Large intestine (tissue), 3 donors: ENCODE measurements around the gene SRI. TPM values are rescaled to one million over a fixed set of nuclear protein-coding genes. Genes with fewer than 3 reads are reported as not detected.

ENCODE experiments used
- DNase-seq, 2 donors: peaks; one replicate each; pipeline versions ENCODE4 v3.0.0 to v3.0.0-alpha.2; 2013
- H3K27ac ChIP-seq: one replicate; pipeline ENCODE4 v1.5.1; 2013; ENCODE audit warnings: low read length
- H3K27me3 ChIP-seq: 2 replicates; pipeline ENCODE4 v1.6.1; 2013; ENCODE audit warnings: low read length; ENCODE audit not compliant: control insufficient read depth, insufficient read depth
- H3K36me3 ChIP-seq: 2 replicates; pipeline ENCODE4 v1.6.1; 2013; ENCODE audit warnings: low read length; ENCODE audit not compliant: control insufficient read depth, insufficient read depth
- H3K4me1 ChIP-seq: one replicate; pipeline ENCODE4 v1.6.1; 2013; ENCODE audit warnings: low read length; ENCODE audit not compliant: control insufficient read depth, insufficient read depth
- H3K4me3 ChIP-seq: one replicate; pipeline ENCODE4 v1.5.1; 2013; ENCODE audit warnings: low read length
- H3K9me3 ChIP-seq: one replicate; pipeline ENCODE4 v1.6.1; 2013; ENCODE audit warnings: mild to moderate bottlenecking, low read depth, low read length, moderate library complexity; ENCODE audit not compliant: control insufficient read depth
- WGBS: methylation state at CpG from one replicate; pipeline ENCODE4 v1.1.5; 2013; ENCODE audit warnings: low lambda C conversion rate; ENCODE audit not compliant: insufficient coverage; 5-methylcytosine and 5-hydroxymethylcytosine counted together
- polyA plus RNA-seq: library from polyadenylated mRNA; unstranded; fragments of 120-200 nt; gene quantifications from one replicate; pipeline ENCODE4 v1.2.1, GENCODE V29; 2013

The SRI gene
- polyA plus RNA-seq, 1 donor: 315 TPM

DNA sequence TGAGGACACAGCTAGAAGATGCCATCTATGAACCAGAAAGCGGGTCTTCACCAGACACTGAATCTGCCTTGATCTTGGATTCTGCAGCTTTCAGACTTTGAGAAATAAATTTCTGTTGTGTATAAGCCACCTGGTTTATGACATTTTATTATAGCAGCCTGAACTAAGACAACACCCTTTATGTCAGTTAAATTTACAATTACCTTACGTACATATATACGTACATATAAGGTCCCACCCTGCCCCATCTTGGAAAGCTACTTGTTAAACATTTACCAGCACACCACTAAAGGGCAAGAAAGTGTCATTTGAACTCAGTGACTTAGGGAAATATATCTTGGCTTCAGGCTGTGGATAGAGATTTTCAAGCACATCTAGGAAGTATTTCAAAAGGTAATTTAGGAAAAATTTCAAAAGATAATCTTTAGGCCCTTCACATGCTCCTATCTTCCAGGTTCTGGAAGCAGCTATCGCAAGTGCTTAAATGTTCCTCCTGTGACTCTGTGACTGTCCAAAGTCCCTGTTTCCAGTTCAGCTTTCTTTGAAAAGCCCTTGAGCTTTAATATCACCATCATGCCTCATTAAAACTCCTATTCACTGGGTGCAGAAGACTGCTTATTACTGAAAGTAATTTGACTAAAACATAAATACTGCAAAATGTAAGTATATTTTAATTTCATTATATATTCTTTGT lies 9.6 kb upstream of the SRI start:
- peak; percentile 57 to 90 for DNase-seq
- Histone ChIP-seq H3K27me3 (no peaks in the 10 kb centered on the region), H3K36me3 (no peaks in the 10 kb centered on the region), H3K4me1 (peaks cover 12% of the 10 kb centered on the region), H3K9me3 (peaks cover 14% of the 10 kb centered on the region), H3K4me3 (no peak overlapping the region), H3K27ac (peak overlapping the region; percentile 80)
- 51% methylated on average over 2 of the region's 4 CpGs for WGBS

DNA sequence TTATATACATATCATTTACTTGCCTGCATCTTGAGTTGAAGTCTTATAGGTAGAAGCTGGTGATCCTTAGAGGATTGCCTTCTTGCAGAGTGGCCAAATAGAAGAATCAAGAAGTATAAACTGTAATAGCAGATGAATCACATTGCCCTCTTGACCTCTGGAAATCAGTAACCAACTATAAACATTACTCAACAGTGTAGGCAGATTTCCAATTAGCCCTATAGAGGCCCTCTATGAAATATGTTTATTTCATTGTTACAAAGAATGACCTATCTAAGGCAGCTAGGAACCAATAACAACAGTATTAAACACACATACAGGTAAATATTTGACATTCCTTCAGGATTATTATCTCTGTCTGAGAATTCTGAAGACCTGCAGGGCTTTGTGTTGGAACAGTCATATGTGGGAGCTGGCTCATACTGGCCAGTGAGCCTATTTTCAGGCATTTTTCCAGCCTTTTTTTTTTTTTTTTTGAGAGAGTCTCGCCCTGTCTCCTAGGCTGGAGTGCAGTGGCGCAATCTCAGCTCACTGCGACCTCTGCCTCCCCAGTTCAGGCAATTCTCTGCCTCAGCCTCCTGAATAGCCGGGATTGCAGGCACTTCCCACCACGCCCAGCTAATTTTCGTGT lies 7.2 kb upstream of the SRI start:
- H3K4me1 ChIP-seq: peaks cover 12% of the 10 kb centered on the region
- peak overlapping the region; percentile 80 for H3K27ac ChIP-seq
- peak; percentile 83 to 94 for DNase-seq
- no peaks in the 10 kb centered on the region for H3K36me3 ChIP-seq
- no peaks in the 10 kb centered on the region for H3K27me3 ChIP-seq
- peaks cover 14% of the 10 kb centered on the region for H3K9me3 ChIP-seq
- WGBS: no CpG with 5 or more reads among the region's 6 CpGs
- H3K4me3 ChIP-seq: peak overlapping the region; percentile 41

- DNase-seq: no peak
- Histone ChIP-seq H3K9me3 (peaks cover 14% of the 10 kb centered on the region), H3K4me3 (peak overlapping the region; percentile 41), H3K27me3 (no peaks in the 10 kb centered on the region), H3K36me3 (no peaks in the 10 kb centered on the region), H3K4me1 (peaks cover 14% of the 10 kb centered on the region), H3K27ac (peak overlapping the region; percentile 80)
- 40% methylated on average over 2 of the region's 4 CpGs for WGBS
Measured at GRCh38 chr7:88226201-88226600, 6.4 kb upstream of the SRI start.

GRCh38 chr7:88224601-88225275 lies 4.9 kb upstream of the SRI start:
- peak overlapping the region; percentile 15 for H3K27ac ChIP-seq

DNA sequence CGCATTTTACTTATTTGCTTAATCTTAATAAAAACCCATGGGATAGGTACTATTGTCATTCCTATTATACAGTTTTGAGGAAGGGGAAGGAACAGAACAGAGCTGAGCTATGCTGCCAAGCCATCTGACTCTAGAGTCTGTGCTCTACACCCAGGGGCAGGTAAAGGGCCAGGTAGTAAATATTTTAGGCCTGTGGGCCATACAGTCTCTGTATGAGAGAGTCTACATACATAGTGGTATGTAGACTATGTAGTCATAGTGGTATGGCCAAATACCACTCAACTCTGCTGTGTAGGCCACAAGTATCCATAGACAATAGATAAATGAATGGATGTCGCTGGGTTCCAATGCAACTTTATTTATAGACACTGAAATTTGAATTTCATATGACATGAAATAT lies 3.4 kb upstream of the SRI start:
- no peak for DNase-seq
- WGBS: 100% methylated on average over 1 of the region's 2 CpGs
- no peaks in the 10 kb centered on the region for H3K27me3 ChIP-seq
- H3K36me3 ChIP-seq: no peaks in the 10 kb centered on the region
- H3K4me1 ChIP-seq: peaks cover 16% of the 10 kb centered on the region
- no peak overlapping the region for H3K27ac ChIP-seq
- H3K9me3 ChIP-seq: peaks cover 5% of the 10 kb centered on the region
- no peak overlapping the region for H3K4me3 ChIP-seq

More at GRCh38 chr7:88224601-88225275, 4.9 kb upstream of the SRI start:
- no peaks in the 10 kb centered on the region for H3K36me3 ChIP-seq
- H3K9me3 ChIP-seq: peaks cover 12% of the 10 kb centered on the region
- H3K4me3 ChIP-seq: peak overlapping the region; percentile 41
- 0% methylated on average over 1 of the region's 2 CpGs for WGBS
- DNase-seq: no peak
- H3K27me3 ChIP-seq: no peaks in the 10 kb centered on the region
- peaks cover 16% of the 10 kb centered on the region for H3K4me1 ChIP-seq

DNA sequence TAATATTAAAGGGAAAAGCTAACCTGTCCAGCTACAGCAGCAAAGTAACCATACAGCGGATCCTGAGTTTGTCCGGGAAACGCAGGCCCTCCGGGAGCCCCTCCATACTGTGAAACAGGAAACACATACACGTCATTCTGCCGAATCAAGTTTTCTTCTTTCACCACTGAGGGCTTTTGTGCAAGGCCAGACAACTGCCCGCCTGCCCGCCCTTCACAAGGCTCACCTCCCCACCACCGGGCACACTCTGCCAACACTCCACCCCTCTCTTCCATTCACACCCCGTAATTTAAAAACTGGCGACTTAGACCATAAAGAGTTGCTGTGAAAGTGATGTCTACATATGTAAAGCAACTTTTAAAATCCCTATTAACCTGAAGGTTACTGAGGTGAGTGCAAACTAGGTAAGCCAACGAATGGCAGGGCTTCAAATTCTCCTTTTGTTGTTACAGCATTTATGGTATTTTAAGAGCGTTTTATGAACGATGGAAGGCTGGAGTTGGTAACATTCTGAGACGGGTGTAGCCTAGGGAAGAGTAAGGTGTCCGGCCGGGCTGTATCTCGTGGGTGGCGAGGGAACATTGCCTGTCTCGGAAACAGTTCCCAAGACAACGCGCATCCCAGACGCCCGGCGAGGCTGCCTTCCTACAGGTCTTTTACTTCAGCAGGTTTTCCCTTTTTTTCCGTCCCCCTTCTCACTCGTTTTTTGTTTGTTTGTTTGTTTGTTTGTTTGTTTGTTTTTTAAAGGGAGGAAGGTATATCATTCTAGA lies 817 bp downstream of the SRI start:
- Histone ChIP-seq H3K4me1 (peaks cover 16% of the 10 kb centered on the region), H3K27me3 (no peaks in the 10 kb centered on the region), H3K36me3 (peaks cover 24% of the 10 kb centered on the region), H3K9me3 (no peaks in the 10 kb centered on the region), H3K27ac (peak overlapping the region; percentile 83), H3K4me3 (peak overlapping the region; percentile 84)
- WGBS: 0% methylated on average over 2 of the region's 27 CpGs
- peak; percentile 37 to 67 for DNase-seq

- peaks cover 27% of the 10 kb centered on the region for H3K36me3 ChIP-seq
- no peak for DNase-seq
- H3K27ac ChIP-seq: peak overlapping the region; percentile 83
- H3K27me3 ChIP-seq: no peaks in the 10 kb centered on the region
- peaks cover 19% of the 10 kb centered on the region for H3K4me1 ChIP-seq
- H3K9me3 ChIP-seq: no peaks in the 10 kb centered on the region
- H3K4me3 ChIP-seq: peak overlapping the region; percentile 84
- 48% methylated on average over 5 of the region's 5 CpGs for WGBS
Measured at GRCh38 chr7:88218429-88218745, 1.5 kb downstream of the SRI start.

GRCh38 chr7:88217675-88218428 lies 2.0 kb downstream of the SRI start:
- peaks cover 24% of the 10 kb centered on the region for H3K4me1 ChIP-seq
- no peak for DNase-seq
- no peaks in the 10 kb centered on the region for H3K27me3 ChIP-seq
- peaks cover 32% of the 10 kb centered on the region for H3K36me3 ChIP-seq
- H3K9me3 ChIP-seq: no peaks in the 10 kb centered on the region
- peak overlapping the region; percentile 83 for H3K27ac ChIP-seq
- H3K4me3 ChIP-seq: peak overlapping the region; percentile 84
- WGBS: no CpG with 5 or more reads among the region's 1 CpG

DNA sequence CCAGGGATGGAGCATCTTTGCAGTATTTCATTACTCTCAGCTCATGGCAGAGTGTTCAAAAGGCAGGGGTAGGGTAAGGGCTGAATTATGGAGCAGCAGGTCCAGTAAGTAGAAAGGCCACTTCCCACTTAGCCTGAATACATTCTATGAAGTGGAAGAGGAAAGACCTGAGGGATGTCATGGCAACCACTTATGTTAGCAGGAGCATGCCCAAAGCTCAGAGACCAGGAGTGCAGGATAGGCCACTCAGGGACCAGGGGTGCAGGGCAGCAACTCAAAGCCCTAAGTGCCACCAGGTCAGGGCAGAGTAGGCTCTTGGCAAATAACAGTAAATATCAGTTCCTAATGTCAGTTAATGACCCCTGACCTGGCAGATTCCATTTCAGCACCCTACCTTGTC lies 3.6 kb downstream of the SRI start:
- H3K4me3 ChIP-seq: no peak overlapping the region
- peaks cover 23% of the 10 kb centered on the region for H3K4me1 ChIP-seq
- H3K9me3 ChIP-seq: no peaks in the 10 kb centered on the region
- H3K27ac ChIP-seq: no peak overlapping the region
- H3K27me3 ChIP-seq: no peaks in the 10 kb centered on the region
- DNase-seq: no peak
- H3K36me3 ChIP-seq: peaks cover 46% of the 10 kb centered on the region

GRCh38 chr7:88215295-88215694 lies 4.5 kb downstream of the SRI start:
- WGBS: 60% methylated on average over 2 of the region's 2 CpGs
- Histone ChIP-seq H3K4me1 (peaks cover 19% of the 10 kb centered on the region), H3K27me3 (no peaks in the 10 kb centered on the region), H3K4me3 (no peak overlapping the region), H3K9me3 (no peaks in the 10 kb centered on the region), H3K27ac (no peak overlapping the region), H3K36me3 (peaks cover 50% of the 10 kb centered on the region)
- no peak for DNase-seq
